Stimulated activated CD4-positive, alpha-beta T cell treated with anti-CD3 and anti-CD28 coated beads, TNF-alpha, amount 100 ng/mL, for 1 hour (primary cell): ENCODE measurements around the gene IGFL2.
"Not testable (repeated sequence)": the region's sequence is repeated elsewhere in the genome, so short reads cannot be mapped to it uniquely, and the experiment has no call there.

Source experiments
- DNase-seq, 3 donors: peaks; one replicate each; pipeline ENCODE4 v3.0.0-alpha.2; 2020; ENCODE audit warnings: low read depth in 3 of 3, low spot score in 1 of 3

The IGFL2 gene

DNA sequence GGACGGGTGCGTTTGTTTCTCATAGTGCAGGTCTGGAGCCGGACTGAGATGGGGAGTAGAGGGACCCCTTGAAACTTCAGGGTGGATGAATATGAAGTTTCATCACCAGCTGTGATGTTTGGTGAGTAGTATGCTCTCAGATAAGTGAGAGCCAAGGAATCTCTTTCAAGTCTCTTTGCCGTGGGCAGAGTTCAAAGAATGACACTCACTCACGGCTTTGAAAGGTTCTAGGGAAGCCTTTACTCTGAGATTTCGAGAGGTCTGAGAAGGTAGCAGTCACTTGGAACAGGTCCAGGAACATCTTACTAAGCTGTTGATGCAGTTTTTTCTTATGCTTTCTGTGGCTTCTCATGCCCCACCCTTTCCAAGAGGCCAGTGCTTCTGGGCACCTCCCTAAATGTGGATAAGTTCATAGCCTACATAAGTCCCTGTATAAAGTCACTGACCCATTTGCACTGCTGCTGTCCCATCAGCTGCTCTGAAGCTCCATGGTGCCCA, at the start of gene IGFL2:
TSS of gene IGFL2 (plus strand) at position 448 of the 498 bp plus-strand sequence. CDS start at position 489, 41 bp downstream.
- DNase-seq = no peak

DNA sequence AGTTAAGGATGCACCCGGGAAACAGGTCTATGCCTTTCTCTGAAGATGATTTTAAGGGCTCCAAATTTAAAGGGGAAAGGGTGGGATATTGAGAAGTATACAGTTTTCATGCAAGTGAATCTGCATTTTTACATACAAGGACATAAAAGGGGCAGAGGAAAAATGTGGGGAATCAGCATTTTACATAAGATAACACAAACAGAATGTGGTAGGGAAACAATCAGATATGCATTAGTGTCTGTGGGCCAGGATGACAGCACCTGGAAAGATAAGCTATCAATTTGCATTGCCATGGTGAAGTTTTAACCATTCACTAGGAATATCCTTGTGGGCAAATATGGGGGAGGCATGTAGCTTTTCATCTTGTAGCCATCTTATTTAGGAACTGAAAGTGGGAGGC, 47.7 kb upstream of the IGFL2 start:
- no peak for DNase-seq

DNA sequence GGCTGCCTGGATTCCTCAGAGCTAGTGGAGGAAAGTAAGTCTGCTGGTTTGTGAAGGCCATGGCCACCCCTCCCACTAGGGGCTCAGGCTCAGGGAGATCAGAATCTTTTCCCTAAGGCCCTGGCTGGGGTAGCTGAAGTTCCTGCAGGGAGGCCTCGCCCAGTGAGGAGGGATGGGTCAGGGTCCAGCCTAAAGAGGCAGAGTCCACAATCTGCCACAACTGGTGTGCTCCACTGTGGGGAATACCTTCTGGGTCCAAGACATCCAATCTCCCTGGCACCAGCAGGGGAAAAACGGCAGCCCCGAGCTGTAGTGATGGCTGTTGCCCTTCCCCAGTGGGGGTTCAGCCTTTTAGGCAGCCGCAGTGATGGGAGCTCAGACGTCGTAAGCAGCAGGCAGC, 46.7 kb upstream of the IGFL2 start:
- no peak for DNase-seq

DNA sequence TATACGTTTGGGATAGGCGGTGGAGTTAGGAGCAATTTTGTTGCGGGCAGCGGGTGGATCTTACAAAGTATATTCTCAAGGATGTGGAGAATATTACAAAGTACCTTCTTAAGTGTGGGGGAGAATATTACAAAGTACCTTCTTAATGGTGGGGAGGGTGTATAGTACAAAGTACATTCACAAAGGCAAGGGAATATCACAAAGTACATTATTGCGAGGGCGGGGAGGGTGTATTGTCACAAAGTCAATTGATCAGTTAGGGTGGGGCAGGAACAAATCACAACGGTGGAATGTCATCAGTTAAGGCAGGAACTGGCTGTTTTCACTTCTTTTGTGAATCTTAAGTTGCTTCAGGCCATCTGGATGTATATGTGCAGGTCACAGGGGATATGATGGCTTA, 45.7 kb upstream of the IGFL2 start:
- not testable (repeated sequence) for DNase-seq

DNA sequence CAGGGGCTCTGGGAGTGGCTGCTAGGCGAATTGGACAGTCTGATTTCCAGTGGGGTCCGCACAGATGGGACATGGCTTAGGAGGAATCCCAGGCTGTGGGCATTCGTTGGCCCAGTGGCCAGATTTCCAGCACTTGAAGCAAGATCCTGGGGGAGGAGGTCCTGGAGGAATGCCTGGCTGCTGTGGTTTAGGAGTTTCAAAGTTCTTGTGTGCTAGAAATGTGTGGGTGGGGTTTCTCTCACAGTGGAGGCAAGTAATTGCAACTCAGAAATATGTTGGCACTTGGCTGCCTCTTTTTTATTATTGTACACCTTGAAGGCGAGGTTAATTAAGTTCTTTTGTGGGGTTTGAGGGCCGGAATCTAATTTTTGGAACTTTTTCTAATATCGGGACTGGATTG, 40.7 kb upstream of the IGFL2 start:
- DNase-seq = no peak

DNA sequence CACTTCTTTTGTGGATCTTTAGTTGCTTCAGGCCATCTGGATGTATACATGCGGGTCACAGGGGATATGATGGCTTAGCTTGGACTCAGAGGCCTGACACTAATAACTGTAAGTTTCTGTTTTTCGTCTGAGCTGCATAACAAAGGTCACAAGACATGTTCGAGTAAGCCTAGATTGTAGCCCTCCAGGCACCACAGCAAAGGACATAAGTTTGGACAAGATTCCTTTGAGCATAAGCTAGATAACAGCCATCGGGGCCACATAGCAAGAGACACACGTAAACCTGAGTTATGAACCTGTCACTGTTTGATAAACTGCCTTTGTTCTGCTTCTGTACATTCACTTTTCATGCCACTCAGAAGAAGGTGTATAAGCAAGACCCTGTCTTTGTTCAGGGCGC, 38.2 kb upstream of the IGFL2 start:
- DNase-seq = no peak

DNA sequence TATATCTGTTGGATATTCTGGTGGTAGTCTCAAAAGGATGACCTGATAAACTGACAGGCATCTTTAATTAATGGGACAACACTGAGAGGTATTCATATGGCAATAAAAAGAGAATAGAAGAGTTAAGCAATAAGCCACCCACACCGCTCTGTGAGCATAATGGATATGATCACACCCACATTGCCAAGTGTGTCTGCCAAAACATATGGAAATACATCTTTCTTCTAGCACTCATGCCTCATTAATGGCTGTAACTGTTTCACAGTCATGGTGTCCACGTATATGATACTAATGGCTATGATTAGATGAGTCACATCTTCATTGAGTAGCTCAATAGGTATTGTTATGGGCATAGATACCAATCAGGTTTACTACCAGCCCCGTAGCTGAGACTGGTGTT, 36.7 kb upstream of the IGFL2 start:
- DNase-seq = no peak

DNA sequence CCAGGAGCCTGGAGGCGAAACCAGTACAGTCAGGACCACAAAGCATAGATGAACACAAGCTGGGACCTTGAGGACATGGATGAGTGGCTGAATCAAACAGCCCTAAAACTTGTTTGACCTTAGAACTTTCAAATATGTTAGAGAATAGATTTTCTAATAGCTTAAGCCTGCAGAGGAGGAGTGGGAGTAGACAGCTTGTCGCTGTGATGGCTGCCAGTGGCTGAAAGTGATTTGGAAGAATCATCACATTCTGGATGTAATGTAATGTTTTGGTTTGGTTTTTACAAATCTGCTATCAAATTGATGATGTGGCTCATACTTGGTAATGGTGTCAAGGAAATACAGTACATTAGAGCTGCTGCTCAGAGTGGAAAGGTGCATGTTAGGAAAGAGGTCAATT, 35.5 kb upstream of the IGFL2 start:
- no peak for DNase-seq

DNA sequence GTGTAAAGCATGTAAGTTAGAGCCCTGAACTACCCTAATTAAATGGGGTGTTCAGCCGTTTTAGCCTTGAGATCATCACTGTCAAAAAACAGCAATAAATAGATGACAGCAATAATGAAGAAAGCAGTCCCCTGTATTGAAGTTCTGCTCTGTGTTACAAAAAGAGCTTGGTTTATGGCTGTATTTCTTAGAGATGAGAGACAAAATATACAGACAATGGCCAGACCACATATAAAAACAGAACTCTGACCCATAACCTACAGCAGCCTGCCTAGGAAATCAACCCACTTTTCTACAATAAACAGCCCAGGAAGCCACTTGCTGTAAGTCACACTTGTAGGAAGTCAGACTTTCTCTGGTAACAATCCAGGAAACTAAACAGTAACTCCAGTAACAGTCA, 34.3 kb upstream of the IGFL2 start:
- DNase-seq = no peak

DNA sequence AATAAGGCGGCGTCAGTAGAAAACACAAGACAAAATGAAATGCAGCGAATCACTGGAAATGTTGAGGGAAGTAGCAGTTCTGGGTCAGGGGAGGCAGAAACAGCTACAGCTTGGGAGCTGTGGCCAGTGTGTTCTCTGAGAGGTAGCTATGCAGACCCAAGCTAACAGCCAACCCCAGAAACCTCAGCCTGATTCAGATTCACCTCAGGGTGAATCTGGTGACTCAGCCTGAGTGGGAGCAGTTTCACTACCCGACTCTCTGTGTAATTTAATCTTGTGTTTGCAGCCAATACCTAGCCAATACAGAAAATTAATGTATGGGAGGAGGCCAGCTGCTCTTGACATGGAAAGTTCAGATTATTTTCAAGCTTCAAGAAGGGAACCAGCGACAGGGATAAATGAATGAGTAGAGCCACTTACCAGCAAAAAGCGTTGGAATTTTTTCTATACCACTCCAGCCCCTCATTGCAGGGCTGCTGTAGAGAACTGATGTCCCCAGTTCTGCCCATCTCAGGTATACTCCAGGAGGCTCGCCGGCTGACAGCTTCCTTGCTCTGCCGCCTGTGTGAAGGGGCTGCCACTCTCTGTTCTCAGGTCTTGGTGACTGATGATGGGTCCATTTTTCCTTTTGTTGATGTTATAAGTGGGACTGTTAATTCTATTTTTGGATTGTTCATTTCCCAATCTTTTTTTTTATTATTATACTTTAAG, 32.5 kb upstream of the IGFL2 start:
- DNase-seq = no peak

DNA sequence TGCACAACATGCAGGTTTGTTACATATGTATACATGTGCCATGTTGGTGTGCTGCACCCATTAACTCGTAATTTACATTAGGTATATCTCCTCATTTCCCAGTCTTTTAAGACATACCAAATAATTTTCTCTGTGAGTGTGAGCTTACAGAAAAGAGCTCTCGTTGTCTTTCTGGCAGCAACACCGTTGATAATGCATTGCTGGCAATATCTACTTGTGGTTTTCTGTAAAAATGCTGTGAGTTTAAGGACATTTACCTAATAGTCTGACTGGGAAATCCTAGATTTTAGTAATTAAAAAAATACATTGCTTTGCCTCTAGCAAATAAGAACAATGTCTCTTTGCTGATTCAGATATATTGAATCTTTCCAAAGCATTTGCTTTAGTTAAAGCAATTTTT, 31.9 kb upstream of the IGFL2 start:
- DNase-seq = no peak

DNA sequence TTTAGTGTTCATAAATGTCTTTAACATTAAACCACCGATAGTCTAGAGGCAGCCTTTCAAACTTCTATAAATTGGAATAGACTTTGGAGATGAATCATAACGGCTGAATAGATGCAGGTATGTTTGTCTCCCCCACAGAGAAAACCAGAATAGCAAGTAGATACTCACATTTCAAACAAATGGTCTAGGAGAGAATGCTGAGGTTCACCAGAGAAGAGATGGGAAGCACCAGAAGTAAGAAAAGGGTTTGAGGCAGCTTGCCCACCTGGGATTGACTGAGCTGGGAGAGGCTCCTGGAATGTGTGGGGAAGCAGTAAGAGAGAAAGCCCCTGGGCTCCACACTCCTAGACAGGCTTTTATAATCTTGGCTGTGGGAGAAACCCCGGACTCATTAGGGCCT, 29.9 kb upstream of the IGFL2 start:
- no peak for DNase-seq

DNA sequence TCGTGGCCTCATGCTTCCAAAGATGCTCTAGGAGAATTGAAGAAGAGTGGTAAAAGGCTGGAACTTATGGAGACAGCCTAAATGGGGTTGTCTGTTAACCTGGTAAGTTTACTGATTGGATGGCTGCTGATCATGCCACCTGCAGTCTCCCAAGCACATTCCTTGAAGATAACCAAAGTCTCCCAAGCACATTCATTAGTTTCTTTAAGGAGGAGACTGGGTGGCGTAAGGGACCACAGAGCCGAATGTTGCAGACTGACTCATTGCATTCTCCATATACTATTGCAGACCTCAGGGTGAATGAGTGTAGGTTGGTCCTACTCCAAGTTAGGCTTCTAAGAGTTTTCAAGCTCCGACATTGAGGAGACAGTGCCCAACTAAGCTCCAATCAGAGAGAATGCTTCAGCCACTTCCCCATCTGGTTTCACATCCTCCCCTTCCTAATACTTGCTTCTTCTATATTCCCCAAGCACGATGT, 23.4 kb upstream of the IGFL2 start, which contains the start of gene IGFL3:
TSS of gene IGFL3 (minus strand) at position 51 of the 478 bp plus-strand sequence. CDS start at position 12, 39 bp downstream.
- DNase-seq = no peak

DNA sequence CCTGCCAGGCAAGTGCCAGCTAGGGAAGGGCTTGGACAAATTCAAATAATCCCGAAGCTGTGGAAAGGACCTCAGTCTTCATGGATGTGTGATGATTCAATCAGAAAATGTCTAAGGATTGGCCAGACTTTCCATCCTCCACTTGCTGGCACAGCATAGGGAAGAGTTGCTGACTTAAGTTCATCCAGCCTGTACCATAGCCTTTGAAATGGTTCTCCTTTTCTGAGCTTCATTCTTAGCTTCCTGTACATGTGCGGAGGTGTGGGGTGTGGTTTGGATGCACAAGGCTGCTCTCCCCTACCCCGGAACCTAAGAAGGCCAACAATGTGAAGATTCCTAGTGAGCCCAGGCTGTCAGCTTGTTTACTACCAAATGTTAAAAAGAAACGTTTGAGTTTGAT, 22.6 kb upstream of the IGFL2 start:
- no peak for DNase-seq

DNA sequence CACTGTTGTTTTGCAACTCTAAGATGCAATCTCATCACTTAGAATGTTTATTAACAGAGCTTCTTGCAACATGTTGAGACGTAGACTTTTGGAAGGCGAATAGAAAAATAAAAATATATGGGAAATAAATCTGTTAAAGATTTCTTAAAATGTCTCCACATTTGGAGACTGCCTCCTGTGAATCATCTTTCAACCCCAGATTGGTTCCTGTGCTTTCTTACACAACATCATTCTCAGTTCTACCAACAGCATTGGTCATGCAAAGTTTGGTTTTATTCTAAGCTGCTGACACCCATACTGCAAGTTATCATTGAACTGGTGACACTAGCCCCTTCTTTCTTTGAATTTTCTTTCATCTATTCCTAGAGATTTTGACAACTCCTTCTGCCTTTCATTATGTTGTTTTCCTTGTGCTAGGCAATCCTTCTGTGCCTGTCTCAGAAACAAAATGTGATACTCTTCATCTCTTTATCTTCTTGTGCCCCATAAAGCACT, 21.9 kb upstream of the IGFL2 start:
- no peak for DNase-seq

DNA sequence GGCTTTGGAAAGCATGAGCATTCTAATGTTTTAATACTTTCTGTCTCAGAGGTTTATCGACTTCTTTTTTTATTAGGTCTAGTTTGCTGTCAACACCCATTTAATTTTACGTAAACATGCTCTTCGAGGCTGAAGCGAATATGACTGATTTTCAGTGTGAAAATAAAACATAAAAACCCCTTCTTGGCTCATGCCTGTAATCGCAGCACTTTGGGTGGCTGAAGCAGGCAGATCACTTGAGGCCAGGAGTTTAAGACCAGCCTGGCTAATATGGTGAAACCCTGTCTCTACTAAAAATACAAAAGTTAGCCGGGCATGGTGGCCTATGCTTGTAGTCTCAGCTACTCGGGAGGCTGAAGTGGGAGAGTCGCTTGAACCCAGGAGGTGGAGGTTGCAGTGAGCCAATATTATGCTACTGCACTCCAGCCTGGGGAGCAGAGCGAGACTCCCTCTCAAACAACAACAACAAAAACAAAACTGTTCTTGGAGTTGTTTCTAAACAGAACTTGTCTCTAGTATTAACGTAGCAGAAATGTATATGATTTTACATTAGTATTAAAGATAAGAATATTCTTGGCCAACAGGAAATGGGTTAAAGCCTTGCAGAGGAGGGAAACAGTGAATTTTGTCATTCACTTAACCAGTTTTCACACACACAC, 16.4 kb upstream of the IGFL2 start:
- DNase-seq = no peak

DNA sequence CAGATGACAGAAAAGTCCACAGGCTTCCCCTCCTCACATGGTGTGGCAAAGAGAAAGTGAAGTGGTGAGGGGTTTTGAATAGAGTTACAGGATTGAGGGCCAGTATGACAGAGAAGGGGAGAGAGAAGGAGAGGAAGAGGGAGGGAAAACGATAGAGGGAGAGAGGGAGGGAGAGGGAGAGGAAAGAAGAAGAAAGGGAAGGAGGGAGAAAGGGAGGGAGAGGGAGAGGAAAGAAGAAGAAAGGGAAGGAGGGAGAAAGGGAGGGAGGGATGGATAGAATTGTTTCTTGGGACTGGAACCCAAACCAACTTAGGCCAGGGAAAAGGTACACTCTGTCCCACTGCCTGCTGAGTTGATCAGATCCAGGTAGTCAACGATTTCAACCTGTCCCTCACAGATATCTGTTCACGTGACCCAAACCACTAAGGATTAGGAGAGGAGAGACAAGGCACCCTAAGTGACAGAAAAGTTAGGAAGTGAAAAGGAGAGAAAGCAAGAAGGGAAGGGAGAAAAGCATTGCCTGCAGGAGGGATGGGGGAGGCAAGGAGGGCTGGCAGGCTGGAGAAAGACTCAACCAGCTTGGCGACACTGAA, 15.4 kb upstream of the IGFL2 start:
- no peak for DNase-seq

DNA sequence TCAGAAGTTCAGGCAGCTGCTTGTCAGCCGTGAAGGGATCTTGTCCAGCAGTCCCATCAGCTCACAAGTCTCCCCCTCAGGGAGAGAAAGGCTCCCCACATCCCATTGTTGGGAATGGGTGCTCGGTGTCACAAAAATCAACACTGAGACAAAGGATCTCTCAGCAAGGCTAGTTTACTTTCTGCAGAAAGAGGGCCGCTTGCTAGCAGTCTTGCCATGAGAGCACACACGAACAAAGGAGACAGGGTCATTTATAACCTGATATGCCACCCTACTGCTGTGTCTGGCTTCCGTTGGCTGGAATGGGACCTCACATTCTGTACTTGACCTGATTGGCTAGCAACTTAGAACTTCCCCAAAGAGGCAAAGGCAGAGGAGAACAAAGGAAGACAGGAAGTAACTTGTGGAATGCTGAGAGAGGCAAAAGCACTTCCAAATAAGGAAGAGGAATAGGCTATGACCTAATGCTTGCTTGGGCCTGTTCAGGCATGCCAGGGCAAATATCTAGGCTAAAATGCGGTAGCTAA, 14.9 kb upstream of the IGFL2 start:
- DNase-seq = no peak

DNA sequence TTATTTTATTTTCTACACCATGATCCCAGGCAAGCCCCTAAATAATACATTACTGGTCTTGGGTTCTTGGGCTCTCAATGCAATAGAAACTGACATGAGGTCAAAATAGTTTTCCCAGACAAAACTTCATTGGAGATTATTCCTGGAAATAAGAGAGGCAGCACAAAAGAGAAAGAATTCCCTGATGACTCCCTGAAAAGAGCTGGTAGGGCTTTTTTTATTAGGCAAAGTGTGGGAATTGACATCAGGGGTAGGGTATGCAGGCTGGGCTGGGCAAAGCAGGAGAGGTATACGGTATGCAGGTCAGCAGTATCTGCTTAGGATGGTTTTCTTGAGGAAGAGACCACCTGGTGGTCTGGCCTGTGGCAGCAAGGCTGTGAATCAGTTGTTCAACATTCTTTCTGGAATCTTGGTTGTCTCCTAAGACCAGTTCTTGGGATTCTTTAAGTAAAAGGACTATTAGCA, 14.2 kb upstream of the IGFL2 start:
- DNase-seq = no peak

DNA sequence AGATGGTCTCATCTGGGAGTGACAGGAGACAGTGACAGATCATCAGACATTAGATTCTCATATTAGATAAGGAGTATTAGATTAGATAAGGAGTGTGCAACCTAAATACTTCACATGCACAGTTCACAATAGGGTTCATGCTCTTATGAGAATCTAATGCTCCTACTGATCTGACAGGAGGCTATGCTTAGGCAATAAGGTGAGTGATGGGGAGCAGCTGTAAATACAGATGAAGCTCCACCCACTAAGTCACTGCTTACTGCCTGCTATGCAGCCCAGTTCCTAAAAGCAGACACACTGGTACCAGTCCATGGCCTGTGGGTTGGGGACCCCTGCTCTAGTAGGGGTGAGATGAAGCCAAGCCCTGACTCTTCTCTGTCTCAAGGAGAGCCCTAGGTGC, 13.5 kb upstream of the IGFL2 start:
- no peak for DNase-seq

DNA sequence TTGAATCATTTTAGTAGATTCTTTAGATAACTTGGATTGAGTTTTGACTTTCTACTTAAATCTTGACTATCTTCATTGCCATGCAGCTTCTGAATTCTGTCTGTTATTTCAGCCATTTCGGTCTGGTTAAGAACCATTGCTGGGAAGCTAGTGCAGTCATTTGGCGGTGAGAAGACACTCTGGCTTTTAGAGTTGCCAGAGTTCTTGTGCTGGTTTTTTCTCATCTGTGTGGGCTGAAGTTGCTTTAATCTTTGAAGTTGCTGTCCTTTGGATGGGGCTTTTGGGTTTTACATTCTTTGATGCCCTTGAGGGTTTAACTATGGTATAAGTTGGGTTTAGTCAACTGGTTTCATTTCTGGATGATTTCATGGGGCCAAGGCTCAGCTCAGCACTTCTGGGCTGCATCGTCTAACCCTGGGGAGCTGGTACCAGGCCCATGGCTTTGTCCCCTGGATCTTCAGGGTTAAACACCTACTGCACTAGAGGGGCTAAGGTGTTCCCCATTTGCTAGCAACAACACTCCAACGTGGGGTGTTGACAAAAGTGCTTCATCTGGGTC, 10.0 kb upstream of the IGFL2 start:
- DNase-seq = no peak
